Endothelial cell of umbilical vein (primary cell): ENCODE data around the gene CH25H.

Source experiments
- JUN ChIP-seq: IDR thresholded peaks from 2 replicates; pipeline ENCODE4 v1.6.1; 2011; ENCODE audit warnings: borderline replicate concordance, low read depth; ENCODE audit not compliant: insufficient read length, insufficient read depth
- POLR2A ChIP-seq: IDR thresholded peaks from 2 replicates; pipeline ENCODE4 v1.6.1; 2012; ENCODE audit warnings: low read depth, mild to moderate bottlenecking, control low read depth, low read length

GRCh38 chr10:89215511-89215910, 8.4 kb upstream of the CH25H start:
- TF ChIP-seq JUN (no peak), POLR2A (no peak)
